GM20431 (cell line): ENCODE data around the gene IPO5.
"Not testable (repeated sequence)": the region's sequence is repeated elsewhere in the genome, so short reads cannot be mapped to it uniquely, and the experiment has no call there.

Experiments
- in situ Hi-C: fragments of 300-500 bp; cut with MseI, MboI; formaldehyde crosslinking; loops from one replicate; pipeline ENCODE4 v1.15.0; 2020; ENCODE audit warnings: low sequenced_read_pairs; ENCODE audit not compliant: unreplicated experiment

IPO5 gene

DNA sequence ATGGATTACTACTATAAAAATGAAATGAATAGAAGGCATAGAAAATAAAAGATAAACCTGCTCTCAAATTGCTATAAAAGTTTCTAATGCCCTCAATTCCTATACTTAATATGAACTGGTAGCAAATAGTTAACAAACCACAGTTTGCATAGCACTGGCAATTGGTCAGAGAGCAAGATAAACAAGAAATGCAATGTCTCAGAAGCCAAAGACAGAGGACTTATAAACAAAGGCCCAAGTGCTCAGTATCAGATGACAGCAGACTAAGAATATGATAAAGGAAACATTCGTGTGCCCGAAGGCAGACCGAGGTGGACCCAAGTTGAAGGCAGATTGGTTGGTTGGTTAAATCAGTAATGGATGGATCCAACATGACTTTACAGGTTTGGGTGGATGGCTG lies 50.6 kb downstream of the IPO5 start:
- in situ Hi-C loops = no loop called here

DNA sequence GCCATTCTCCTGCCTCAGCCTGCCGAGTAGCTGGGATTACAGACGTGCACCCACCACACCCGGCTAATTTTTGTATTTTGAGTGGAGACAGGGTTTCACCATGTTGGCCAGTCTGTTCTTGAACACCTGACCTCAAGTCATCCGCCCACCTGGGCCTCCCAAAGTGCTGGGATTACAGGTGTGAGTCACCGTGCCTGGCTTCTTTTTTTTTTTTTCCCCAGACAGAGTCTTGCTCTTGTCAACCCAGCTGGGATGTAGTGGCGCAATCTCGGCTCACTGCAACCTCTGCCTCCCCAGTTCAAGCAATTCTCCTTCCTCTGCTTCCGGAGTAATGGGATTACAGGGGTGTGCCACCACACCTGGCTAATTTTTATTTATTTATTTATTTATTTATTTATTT lies 51.5 kb downstream of the IPO5 start:
- in situ Hi-C loops = not testable (repeated sequence)

DNA sequence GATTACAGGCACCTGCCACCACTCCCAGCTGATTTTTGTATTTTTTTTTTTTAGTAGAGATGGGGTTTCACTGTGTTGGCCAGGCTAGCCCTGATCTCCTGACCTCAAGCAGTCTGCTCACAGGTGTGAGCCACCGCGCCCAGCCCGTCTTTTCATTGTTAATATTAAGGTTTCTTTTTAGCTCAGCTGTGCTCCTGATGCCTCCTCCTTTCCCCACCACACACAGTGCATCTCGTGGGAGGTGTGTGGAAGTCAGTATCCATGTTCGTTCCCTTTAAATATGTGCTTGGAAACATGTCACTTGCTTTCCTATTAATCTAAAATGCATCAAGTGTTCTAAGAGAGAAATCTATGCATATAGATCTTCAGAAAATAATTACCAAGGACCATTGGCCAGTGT lies 53.5 kb downstream of the IPO5 start:
- in situ Hi-C loops = no loop called here

DNA sequence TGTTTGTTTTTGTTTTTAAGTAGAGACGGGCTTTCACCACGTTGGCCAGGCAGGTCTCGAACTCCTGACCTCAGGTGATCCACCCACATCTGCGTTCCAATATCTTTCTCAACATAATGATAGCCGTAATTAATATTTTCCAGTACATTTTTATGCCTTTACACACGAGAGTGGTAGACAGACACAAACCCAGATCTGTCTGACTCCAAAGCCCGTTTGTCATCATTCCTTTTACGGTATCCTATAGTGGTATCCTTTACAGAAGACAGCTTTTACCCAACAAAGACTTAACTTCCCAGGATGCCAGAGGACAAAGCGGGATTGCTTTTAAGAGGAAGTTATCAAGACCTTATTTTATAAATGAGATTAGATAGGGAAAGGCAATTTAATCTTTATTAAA lies 59.8 kb downstream of the IPO5 start:
- in situ Hi-C loops = no loop called here

DNA sequence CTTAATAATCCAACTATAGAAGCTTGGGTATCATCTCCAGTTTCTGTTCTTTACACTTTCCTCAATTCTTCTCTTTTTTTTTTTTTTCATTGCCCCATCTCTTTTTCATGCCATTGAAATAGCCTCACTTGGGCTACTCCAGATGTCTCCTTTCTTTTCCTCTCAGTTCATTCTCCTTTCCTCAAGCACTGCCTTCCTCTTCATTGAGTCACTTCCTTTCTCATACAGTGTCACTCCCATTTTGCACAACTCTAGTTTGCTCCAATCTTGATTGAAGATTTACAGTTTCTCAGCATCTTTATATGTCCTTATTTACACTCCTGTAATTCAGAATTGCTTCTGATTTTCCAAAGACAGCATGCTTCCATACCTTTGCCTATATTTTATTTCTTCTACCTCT lies 61.3 kb downstream of the IPO5 start:
- in situ Hi-C loops = no loop called here

DNA sequence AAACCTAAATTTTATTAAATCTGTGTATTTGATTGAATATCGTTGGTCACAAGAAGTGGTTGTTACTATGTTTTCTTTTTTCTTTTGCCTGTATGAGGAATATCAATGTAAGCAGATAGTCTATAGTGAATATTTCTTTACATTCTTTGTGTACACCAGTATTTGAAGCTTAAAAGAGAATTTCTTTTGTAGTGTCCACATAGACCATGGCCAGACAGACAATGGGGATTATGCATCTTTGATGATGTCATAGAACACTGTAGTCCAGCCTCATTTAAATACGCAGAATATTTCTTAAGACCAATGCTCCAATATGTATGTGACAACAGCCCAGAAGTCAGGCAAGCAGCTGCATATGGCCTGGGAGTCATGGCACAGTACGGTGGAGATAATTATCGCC lies 64.8 kb downstream of the IPO5 start:
- in situ Hi-C loops = no loop called here

DNA sequence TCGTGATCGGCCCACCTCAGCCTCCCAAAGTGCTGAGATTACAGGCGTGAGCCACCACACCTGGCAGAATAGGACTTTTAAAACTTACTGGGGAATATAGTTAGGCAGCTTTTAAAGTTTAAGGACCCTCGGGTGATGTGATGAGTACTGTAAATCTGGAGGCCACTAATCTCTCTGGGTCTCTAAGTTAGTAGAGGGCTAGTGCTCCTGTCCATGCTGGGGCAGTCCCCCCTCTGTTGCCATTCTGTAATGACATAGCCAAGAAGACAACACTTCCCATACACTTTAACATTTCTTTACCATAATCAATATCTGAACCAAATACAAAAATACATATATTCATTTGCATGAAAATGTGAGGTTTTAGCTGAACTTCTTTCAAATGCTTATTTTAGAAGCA lies 65.7 kb downstream of the IPO5 start:
- in situ Hi-C loops = no loop called here

DNA sequence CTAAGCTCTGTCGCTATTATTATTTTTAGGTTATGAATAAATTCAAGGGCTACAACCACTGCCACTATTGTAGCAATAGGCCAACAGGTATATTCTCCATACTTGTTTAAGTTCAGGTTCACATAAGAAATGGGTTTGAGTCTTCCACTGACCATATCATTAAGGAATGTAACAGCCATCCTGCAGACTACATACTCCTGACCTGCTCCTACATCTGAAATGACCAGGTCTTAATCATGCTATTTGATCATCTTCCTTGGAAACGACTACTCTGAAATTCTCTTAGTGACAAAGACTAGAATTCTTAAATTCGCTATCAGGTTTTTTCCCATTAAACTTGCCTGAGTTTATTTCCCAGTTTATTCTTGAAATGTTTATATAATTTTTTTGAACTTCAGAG lies 66.8 kb downstream of the IPO5 start:
- in situ Hi-C loops = no loop called here

DNA sequence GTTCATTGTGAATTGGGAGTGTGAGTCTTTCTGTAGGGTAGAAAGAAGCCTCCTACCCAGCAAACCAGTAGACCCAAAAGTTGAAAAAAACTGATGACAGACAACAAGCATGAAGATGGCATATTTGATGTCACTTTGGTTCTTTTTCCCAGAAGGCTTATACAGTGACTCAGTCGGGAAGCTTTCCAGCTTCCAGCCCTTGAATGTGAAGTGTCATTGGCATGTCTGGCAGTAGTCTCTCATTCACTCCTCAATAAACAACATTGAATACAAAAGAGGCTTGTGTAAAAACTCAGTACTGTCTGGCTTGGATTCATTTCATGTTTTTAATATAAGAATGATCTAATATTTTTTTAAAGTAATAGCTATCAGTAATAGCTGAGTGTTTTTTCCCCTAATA lies 68.7 kb downstream of the IPO5 start:
- in situ Hi-C loops = no loop called here

DNA sequence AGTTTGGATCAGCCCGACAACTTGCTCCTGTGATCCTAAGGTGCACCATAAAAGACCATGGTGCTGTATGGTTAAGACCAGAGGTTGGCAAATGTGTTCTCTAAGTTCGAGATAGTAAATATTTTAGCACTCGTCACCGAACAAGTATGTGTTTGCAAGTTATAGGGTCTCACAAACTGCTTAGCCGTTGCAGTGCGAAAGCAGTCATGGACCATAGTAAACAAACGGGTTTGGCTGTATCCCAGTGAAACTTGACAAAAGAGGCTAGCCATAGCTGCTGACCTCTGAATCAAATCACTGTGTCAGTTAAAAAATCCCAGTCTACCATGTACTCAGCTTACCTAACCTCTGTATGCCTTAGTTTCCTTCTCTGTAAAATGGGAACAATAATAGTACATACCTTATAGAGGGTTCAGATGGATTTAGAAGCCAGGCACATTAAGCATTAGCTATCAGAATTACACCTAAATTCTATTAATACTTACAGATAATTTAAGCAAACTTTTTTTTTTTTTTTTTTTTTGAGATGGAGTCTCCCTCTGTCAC lies 72.1 kb downstream of the IPO5 start:
- in situ Hi-C loops = no loop called here

DNA sequence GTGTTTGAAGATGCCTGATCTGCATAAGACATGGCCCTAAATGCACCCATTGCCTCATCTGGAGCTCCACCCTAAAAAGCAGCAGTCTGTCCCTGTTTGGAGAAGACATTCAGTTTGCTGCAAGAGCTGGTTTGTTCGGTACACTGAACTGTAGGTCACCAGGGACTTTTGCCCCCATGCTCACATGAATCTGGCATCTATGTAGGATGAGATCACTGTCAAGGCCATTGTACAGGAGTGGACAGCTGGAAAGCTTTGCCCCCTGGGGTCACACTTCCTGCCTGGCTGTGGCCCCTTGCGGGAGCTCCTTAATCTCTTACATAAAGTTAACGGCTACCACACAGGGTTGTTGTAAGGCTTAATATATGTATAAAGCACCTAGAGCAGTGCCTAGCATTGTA lies 73.0 kb downstream of the IPO5 start:
- in situ Hi-C loops = no loop called here

DNA sequence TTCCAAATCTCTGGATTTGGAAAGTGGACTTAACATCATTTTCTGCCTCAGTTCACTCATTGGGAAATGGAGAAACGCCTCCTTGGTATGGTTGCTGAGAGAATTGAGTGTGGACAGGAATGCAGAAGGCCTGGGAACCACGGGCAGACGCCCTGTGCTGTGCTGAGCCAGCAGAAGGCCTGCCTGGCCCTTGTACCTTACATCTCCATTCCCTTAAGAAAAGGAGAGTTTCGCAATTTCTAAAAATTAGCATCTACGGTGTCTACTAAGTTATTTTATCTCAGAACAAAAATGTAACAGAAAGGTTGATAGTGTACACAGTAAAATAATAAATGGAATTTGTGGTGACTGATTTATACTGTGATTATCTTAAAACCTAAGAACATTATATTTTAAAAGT lies 78.7 kb downstream of the IPO5 start:
- in situ Hi-C loops = no loop called here

DNA sequence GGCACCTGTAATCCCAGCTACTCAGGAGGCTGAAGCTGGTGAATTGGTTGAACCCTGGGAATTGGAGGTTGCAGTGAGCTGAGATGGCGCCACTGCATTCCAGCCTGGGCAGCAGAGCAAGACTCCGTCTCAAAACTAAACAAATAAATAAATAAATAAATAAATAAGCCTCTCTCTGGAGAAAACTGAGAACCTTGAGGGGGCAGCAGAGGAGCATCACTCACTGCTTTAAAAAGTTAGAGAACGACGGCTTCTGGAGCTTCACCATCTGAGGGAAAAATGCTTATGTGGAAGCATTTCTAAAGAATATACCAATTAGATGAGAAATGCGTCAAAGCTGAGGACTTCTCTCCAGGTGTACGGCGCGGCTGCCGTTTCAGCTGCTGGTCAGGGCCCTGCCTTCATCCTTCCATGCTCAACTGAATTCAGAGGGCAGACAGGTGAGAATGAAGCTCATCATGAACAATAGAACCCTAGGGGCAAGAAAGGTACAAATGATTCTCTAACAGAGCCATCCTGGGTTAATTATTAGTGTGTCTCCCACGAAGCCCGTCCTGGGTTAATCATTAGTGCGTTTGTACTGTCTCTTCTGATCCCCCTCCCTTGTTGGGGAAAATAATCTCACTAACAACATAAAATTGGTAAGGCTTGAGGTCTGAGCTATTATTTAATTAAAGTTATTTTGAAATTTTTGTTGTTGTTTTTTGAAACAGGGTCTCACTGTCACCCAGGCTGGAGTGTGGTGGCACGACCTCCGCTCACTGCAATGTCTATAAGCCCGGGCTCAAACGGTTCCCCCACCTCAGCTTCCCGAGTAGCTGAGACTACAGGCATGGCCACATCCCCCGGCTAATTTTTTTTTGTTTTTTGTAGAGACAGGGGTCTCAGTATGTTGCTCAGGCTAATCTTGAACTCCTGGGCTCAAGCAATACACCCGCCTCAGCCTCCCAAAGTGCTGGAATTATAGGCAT lies 80.1 kb downstream of the IPO5 start:
- in situ Hi-C loops = no loop called here

DNA sequence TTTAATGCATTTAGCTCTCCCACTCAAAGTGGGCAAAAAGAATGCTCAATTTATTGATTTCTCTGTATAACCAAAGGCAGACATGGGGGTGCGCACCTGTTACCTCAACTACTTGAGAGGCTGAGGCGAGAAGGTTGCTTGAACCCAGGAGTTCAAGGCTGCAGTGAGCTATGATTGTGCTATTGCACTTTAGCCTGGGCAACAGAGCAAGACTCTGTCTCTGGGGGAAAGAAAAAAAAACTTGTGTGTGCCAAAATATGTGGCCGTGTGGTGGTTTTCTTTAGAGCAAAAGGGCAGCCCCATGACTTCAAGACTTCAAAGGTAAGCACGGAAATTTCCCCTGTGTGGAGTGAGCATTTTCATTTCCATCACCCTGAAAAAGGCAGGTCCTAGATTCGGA lies 81.9 kb downstream of the IPO5 start:
- in situ Hi-C loops = no loop called here

DNA sequence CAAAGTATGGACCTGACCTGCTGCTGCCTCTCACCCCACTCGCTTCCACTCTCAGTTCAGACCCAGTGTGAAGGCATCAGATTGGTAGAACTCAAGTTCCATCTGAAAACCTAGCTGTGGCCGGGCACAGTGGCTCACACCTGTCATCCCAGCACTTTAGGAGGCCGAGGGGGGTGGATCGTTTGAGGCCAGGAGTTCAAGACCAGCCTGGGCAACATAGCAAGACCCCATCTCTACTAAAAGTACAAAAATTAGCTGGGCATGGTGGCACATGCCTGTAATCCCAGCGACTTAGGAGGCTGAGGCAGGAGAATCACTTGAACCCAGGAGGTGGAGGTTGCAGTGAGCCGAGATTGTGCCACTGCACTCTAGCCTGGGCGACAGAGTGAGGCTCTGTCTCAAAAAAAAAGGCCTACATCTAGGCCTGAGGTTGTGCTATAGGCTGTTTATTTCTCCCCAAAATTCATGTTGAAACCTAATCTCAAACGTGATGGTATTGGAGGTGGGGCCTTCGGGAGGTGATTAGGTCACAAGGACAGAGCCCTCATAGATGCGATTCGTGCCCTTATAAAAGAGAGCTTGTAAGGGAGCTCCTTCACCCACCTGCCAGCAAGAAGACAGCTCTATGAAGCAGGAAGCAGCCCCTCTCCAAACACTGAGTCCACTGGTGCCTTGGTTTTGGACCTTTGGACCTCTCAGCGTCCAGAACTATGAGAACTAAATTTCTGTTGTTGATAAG lies 83.3 kb downstream of the IPO5 start:
- in situ Hi-C loops = not testable (repeated sequence)

DNA sequence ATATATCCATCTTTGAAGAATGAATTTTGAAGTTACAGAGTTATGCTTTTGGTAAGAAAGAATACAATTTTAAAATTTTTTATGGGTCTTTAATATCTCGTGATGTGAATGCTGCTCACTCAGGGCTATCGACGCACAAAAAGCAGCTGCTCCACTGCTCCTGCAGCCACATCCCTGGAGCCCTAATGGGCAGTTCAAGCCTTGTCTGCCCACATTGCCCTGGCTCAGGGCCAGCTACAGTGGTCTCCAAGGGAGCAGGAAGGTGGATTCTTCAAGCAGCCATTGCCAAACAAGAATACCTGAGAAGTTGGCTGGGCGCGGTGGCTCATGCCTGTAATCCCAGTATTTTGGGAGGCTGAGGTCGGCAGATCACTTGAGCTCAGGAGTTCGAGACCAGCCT lies 85.8 kb downstream of the IPO5 start:
- in situ Hi-C loops = no loop called here

DNA sequence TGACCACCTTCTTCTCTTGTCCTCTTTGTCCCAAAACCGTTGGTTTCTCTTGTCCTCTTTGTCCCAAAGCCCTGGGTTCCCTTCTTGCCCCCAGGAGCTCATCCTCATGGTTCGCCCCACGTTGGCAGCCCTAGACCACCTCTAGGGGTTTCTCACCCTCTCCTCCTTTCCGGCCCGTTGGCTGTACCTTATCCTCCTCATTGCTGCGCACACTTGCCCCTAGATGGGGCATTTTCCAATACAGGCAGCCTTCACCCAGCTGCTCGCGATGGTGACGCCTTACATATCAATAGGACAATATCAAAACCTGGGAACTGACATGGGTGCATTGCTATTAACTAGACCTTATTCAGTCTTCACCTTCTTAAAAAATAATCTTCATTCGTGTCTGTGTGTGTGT lies 86.5 kb downstream of the IPO5 start:
- in situ Hi-C loops = no loop called here

DNA sequence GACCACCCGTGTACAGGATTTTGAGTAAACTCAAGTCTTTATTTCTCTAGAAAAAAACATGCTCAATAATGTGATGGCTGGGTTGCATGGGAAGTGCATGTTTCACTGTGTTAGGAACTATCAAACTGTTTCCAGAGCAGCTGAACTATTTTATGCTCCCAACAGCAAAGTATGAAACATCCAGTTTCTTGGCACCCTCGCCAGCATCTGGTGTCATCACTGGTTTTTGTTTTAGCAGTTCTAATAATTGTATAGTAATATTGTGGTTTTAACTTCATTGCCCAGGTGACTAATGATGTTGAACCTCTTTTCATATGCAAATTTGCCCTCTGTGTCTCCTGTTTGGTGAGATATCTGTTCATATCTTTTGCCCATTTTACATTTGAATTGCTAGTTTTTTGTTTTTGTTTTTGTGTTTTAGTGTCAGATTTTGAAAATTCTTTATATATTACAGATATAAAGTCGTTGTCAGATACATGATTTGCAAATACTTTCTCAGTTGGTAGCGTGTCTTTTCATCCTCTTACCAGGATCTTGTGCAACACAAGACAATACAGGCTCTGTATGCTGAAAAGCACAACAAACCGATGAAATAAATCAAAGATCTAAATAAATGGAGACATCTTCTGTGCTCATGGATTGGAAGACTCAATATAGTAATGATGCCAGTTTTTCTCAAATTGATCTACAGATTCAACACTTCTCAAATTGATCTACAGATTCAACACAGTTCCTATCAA lies 87.8 kb downstream of the IPO5 start:
- in situ Hi-C loops = no loop called here

DNA sequence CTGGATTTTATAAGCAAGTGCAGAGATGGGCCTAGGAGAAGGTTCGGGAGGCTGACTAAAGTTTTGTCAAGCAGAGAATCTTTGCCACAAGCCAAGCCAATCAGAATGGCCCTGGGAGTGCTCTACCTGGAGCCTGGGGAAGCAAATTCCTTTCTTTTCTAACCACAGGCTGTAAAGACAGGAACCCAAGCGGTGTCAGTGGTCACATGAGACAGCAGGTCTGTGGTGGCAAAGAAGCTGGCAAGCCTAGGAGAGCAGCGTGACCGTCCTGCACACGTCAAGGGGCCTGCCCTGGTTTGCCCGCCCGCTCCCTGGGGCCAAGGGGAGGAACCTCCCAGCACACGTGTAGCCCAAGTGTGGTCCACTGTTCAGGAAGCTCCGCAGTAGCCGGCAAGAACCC lies 90.8 kb downstream of the IPO5 start:
- in situ Hi-C loops = no loop called here

DNA sequence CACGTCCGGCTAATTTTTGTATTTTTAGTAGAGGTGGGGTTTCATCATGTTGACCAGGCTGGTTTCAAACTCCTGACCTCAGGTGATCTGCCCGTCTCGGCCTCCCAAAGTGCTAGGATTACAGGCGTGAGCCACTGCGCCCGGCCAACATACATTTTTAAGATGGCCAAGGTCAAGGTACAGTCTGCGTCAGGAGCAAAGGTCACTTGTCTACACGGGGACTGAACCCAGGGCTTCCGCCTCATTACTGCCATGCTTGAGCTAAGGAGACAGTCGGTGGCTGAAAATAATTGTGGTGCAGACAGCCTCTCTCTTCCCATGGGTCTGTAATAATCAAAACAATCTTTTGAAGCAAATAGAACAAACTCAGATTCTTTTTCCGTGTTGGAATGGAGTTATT lies 94.3 kb downstream of the IPO5 start:
- in situ Hi-C loops = not testable (repeated sequence)

DNA sequence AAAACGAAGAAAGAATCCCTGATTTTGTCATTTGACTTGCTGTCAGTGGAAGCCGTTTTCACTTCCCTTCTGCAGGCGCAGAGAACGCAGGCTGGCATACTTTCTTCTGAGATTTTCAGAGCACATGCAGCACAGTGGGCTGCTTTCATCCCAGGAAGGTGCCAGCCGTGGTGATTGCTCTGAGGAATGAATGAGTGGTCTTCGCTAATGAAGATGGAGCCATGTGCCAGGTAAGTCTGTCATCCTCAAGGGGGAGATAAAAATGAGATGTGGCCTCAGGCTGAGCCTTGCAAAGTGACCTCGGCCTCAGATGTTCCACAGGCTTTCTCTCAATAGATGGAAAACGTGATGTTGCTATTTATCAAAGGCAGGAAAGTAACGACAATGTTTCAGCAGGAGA lies 94.8 kb downstream of the IPO5 start:
- in situ Hi-C loops = no loop called here
